HG02981 (cell line): ENCODE measurements around the gene RAD51AP2.
"Not testable (repeated sequence)": the region's sequence is repeated elsewhere in the genome, so short reads cannot be mapped to it uniquely, and the experiment has no call there.

ENCODE experiments used
- ATAC-seq: cut with Tn5 transposase; IDR thresholded peaks from one replicate; pipeline ENCODE4 v1.9.1; 2021; ENCODE audit warnings: mild to moderate bottlenecking, moderate library complexity; ENCODE audit not compliant: unreplicated experiment

RAD51AP2 gene

GRCh38 chr2:17538022-17538843, 20.0 kb upstream of the RAD51AP2 start:
- peak; percentile 20 for ATAC-seq

GRCh38 chr2:17536416-17536815, 18.2 kb upstream of the RAD51AP2 start:
- ATAC-seq = no peak

GRCh38 chr2:17533546-17533945, 15.3 kb upstream of the RAD51AP2 start:
- ATAC-seq = no peak

- no peak for ATAC-seq
These were observed 11.5 kb upstream of the RAD51AP2 start for GRCh38 chr2:17529771-17530170.

- no peak for ATAC-seq
These were observed 4.1 kb upstream of the RAD51AP2 start for GRCh38 chr2:17522303-17522702.

GRCh38 chr2:17521621-17522020, 3.4 kb upstream of the RAD51AP2 start:
- no peak for ATAC-seq

- no peak for ATAC-seq
These were observed 2.5 kb upstream of the RAD51AP2 start for GRCh38 chr2:17520761-17521160.

- no peak for ATAC-seq
These were observed 1.2 kb upstream of the RAD51AP2 start for GRCh38 chr2:17519486-17519885.

GRCh38 chr2:17517481-17518211, 594 bp downstream of the RAD51AP2 start:
- ATAC-seq = peak; percentile 13

- peak; percentile 27 for ATAC-seq
These were observed 2.6 kb downstream of the RAD51AP2 start for GRCh38 chr2:17515652-17516051.

GRCh38 chr2:17506736-17507616, 11.3 kb downstream of the RAD51AP2 start:
- no peak for ATAC-seq

GRCh38 chr2:17497718-17498117, 20.5 kb downstream of the RAD51AP2 start:
- ATAC-seq = no peak

GRCh38 chr2:17495590-17495989, 22.6 kb downstream of the RAD51AP2 start:
- ATAC-seq = no peak

GRCh38 chr2:17490165-17490564, 28.1 kb downstream of the RAD51AP2 start:
- ATAC-seq = not testable (repeated sequence)

- ATAC-seq = not testable (repeated sequence)
These were observed 29.6 kb downstream of the RAD51AP2 start for GRCh38 chr2:17488610-17489009.

GRCh38 chr2:17483496-17483895, 34.7 kb downstream of the RAD51AP2 start:
- ATAC-seq = no peak

- ATAC-seq = no peak
These were observed 35.6 kb downstream of the RAD51AP2 start for GRCh38 chr2:17482651-17483050.

- ATAC-seq = no peak
These were observed 38.4 kb downstream of the RAD51AP2 start for GRCh38 chr2:17479875-17480274.

- no peak for ATAC-seq
These were observed 41.4 kb downstream of the RAD51AP2 start for GRCh38 chr2:17476830-17477229.

- ATAC-seq = no peak
These were observed 42.2 kb downstream of the RAD51AP2 start for GRCh38 chr2:17476064-17476463.

- no peak for ATAC-seq
These were observed 43.0 kb downstream of the RAD51AP2 start for GRCh38 chr2:17475286-17475685.
